ENCODE results near the gene C1orf167.

Gene C1orf167

GRCh38 chr1:11725616-11726015 is 36.4 kb upstream of the C1orf167 start:
- Histone ChIP-seq H3K9me2 (replicated peaks; ENCODE audit: insufficient read depth, low read length) (no peaks in the 10 kb centered on the region), H3K4me2 (ENCODE audit: low read depth, low read length, poor library complexity, severe bottlenecking) (no peak overlapping the region), H4K20me1 (ENCODE audit: low read depth, low read length) (no peaks in the 10 kb centered on the region), H3F3A (ENCODE audit: insufficient read depth) (no peaks in the 10 kb centered on the region), H2AFZ (ENCODE audit: low read depth, low read length, severe bottlenecking) (no peak overlapping the region), H3K27me3 (ENCODE audit: low read length) (no peaks in the 10 kb centered on the region), H3K9ac (ENCODE audit: low read length) (no peak overlapping the region), H3K9me3 (ENCODE audit: insufficient read depth, low read length) (no peaks in the 10 kb centered on the region), H3K27ac (ENCODE audit: low read depth, low read length) (no peak overlapping the region), H3K79me2 (ENCODE audit: insufficient read depth, low read length) (no peaks in the 10 kb centered on the region), H3K4me3 (ENCODE audit: insufficient read depth, low read length, poor library complexity, severe bottlenecking) (no peak overlapping the region), H3K36me3 (ENCODE audit: low read length) (no peaks in the 10 kb centered on the region)
- TF ChIP-seq EZH2phosphoT487 (conservative IDR thresholded peaks at IDR 0.05; ENCODE audit: low read length) (no peak), CTCF (IDR thresholded peaks at IDR 0.05; ENCODE audit: insufficient read depth, low read length, poor library complexity, severe bottlenecking) (no peak)

- H3K9me2 ChIP-seq (replicated peaks; ENCODE audit: insufficient read depth, low read length), result no peaks in the 10 kb centered on the region
- no peak overlapping the region for H3K9ac ChIP-seq (ENCODE audit: low read length)
- H3K4me3 ChIP-seq (ENCODE audit: insufficient read depth, low read length, poor library complexity, severe bottlenecking), result no peak overlapping the region
- no peaks in the 10 kb centered on the region for H3F3A ChIP-seq (ENCODE audit: insufficient read depth)
- no peaks in the 10 kb centered on the region for H3K9me3 ChIP-seq (ENCODE audit: insufficient read depth, low read length)
- no peaks in the 10 kb centered on the region for H3K27me3 ChIP-seq (ENCODE audit: low read length)
- no peaks in the 10 kb centered on the region for H3K36me3 ChIP-seq (ENCODE audit: low read length)
- no peaks in the 10 kb centered on the region for H4K20me1 ChIP-seq (ENCODE audit: low read depth, low read length)
- H2AFZ ChIP-seq (ENCODE audit: low read depth, low read length, severe bottlenecking), result no peak overlapping the region
- no peaks in the 10 kb centered on the region for H3K79me2 ChIP-seq (ENCODE audit: insufficient read depth, low read length)
- H3K27ac ChIP-seq (ENCODE audit: low read depth, low read length), result no peak overlapping the region
- H3K4me2 ChIP-seq (ENCODE audit: low read depth, low read length, poor library complexity, severe bottlenecking), result no peak overlapping the region
- no peak for TF ChIP-seq EZH2phosphoT487 (conservative IDR thresholded peaks at IDR 0.05; ENCODE audit: low read length)
These were observed 34.9 kb upstream of the C1orf167 start for GRCh38 chr1:11727119-11727518.

GRCh38 chr1:11728126-11728806 is 33.7 kb upstream of the C1orf167 start:
- Histone ChIP-seq H3K4me3 (ENCODE audit: insufficient read depth, low read length, poor library complexity, severe bottlenecking) (no peak overlapping the region), H3K9me3 (ENCODE audit: insufficient read depth, low read length) (no peaks in the 10 kb centered on the region), H4K20me1 (ENCODE audit: low read depth, low read length) (no peaks in the 10 kb centered on the region), H2AFZ (ENCODE audit: low read depth, low read length, severe bottlenecking) (no peak overlapping the region), H3K4me2 (ENCODE audit: low read depth, low read length, poor library complexity, severe bottlenecking) (no peak overlapping the region), H3K36me3 (ENCODE audit: low read length) (no peaks in the 10 kb centered on the region), H3K27me3 (ENCODE audit: low read length) (no peaks in the 10 kb centered on the region), H3K27ac (ENCODE audit: low read depth, low read length) (no peak overlapping the region), H3K79me2 (ENCODE audit: insufficient read depth, low read length) (no peaks in the 10 kb centered on the region), H3F3A (ENCODE audit: insufficient read depth) (no peaks in the 10 kb centered on the region), H3K9ac (ENCODE audit: low read length) (no peak overlapping the region), H3K9me2 (replicated peaks; ENCODE audit: insufficient read depth, low read length) (no peaks in the 10 kb centered on the region)
- TF ChIP-seq CTCF (IDR thresholded peaks at IDR 0.05; ENCODE audit: insufficient read depth, low read length, poor library complexity, severe bottlenecking) (no peak), EZH2phosphoT487 (conservative IDR thresholded peaks at IDR 0.05; ENCODE audit: low read length) (no peak)

- no peaks in the 10 kb centered on the region for H4K20me1 ChIP-seq (ENCODE audit: low read depth, low read length)
- no peaks in the 10 kb centered on the region for H3K27me3 ChIP-seq (ENCODE audit: low read length)
- H2AFZ ChIP-seq (ENCODE audit: low read depth, low read length, severe bottlenecking), result no peak overlapping the region
- H3K36me3 ChIP-seq (ENCODE audit: low read length), result no peaks in the 10 kb centered on the region
- H3K27ac ChIP-seq (ENCODE audit: low read depth, low read length), result no peak overlapping the region
- no peak overlapping the region for H3K4me2 ChIP-seq (ENCODE audit: low read depth, low read length, poor library complexity, severe bottlenecking)
- H3F3A ChIP-seq (ENCODE audit: insufficient read depth), result no peaks in the 10 kb centered on the region
- H3K79me2 ChIP-seq (ENCODE audit: insufficient read depth, low read length), result no peaks in the 10 kb centered on the region
- no peak for TF ChIP-seq CTCF (IDR thresholded peaks at IDR 0.05; ENCODE audit: insufficient read depth, low read length, poor library complexity, severe bottlenecking)
- TF ChIP-seq EZH2phosphoT487 (conservative IDR thresholded peaks at IDR 0.05; ENCODE audit: low read length), result no peak
- H3K9me3 ChIP-seq (ENCODE audit: insufficient read depth, low read length), result no peaks in the 10 kb centered on the region
- no peak overlapping the region for H3K9ac ChIP-seq (ENCODE audit: low read length)
- H3K9me2 ChIP-seq (replicated peaks; ENCODE audit: insufficient read depth, low read length), result no peaks in the 10 kb centered on the region
- H3K4me3 ChIP-seq (ENCODE audit: insufficient read depth, low read length, poor library complexity, severe bottlenecking), result no peak overlapping the region
These were observed 32.9 kb upstream of the C1orf167 start for GRCh38 chr1:11729155-11729497.
